Measurements from ENCODE around the gene TINCR.
"Not testable (repeated sequence)": the region's sequence is repeated elsewhere in the genome, so short reads cannot be mapped to it uniquely, and the experiment has no call there.

The TINCR gene

GRCh38 chr19:5541456-5541855 lies 26.3 kb downstream of the TINCR start:
- no peaks in the 10 kb centered on the region for H3K36me3 ChIP-seq (replicated peaks; ENCODE audit: insufficient read depth, low read length)
- no peak for TF ChIP-seq EZH2 (optimal IDR thresholded peaks at IDR 0.05; ENCODE audit: low read depth, low read length)
- no peak for TF ChIP-seq CTCF (IDR thresholded peaks at IDR 0.05; ENCODE audit: low read length)
- no peak for TF ChIP-seq EZH2phosphoT487 (IDR thresholded peaks at IDR 0.05; ENCODE audit: low read length)
- no peaks in the 10 kb centered on the region for H3K9me2 ChIP-seq (replicated peaks; ENCODE audit: insufficient read depth, low read length)
- H4K20me1 ChIP-seq (ENCODE audit: insufficient read depth, low read length), result no peaks in the 10 kb centered on the region
- no peak overlapping the region for H3K27ac ChIP-seq (ENCODE audit: low read length)
- no peaks in the 10 kb centered on the region for H3K4me1 ChIP-seq (ENCODE audit: low read length)
- H3K79me2 ChIP-seq (ENCODE audit: low read length), result no peaks in the 10 kb centered on the region
- H3K4me2 ChIP-seq (ENCODE audit: low read depth, low read length), result no peak overlapping the region
- no peak overlapping the region for H3K9ac ChIP-seq (ENCODE audit: low read length)
- H2AFZ ChIP-seq (ENCODE audit: low read length), result no peak overlapping the region
- H3K27me3 ChIP-seq (replicated peaks; ENCODE audit: insufficient read depth, low read length), result peaks cover 75% of the 10 kb centered on the region
- no peaks in the 10 kb centered on the region for H3F3A ChIP-seq (ENCODE audit: insufficient read depth, low read length)
- H3K9me3 ChIP-seq (replicated peaks; ENCODE audit: insufficient read depth, low read length), result no peaks in the 10 kb centered on the region
- H3K4me3 ChIP-seq (ENCODE audit: low read length), result no peak overlapping the region
- no peak for DNase-seq

- H3K4me3 ChIP-seq (ENCODE audit: low read length), result no peak overlapping the region
Measured at GRCh38 chr19:5540208-5540607, 27.5 kb downstream of the TINCR start.

GRCh38 chr19:5537870-5538269 lies 29.9 kb downstream of the TINCR start:
- TF ChIP-seq EZH2 (optimal IDR thresholded peaks at IDR 0.05; ENCODE audit: low read depth, low read length) (no peak), CTCF (IDR thresholded peaks at IDR 0.05; ENCODE audit: low read length) (no peak), EZH2phosphoT487 (IDR thresholded peaks at IDR 0.05; ENCODE audit: low read length) (no peak)
- H3K36me3 ChIP-seq (replicated peaks; ENCODE audit: insufficient read depth, low read length), result no peaks in the 10 kb centered on the region
- no peak overlapping the region for H3K9ac ChIP-seq (ENCODE audit: low read length)
- H3K79me2 ChIP-seq (ENCODE audit: low read length), result no peaks in the 10 kb centered on the region
- no peaks in the 10 kb centered on the region for H3F3A ChIP-seq (ENCODE audit: insufficient read depth, low read length)
- H4K20me1 ChIP-seq (ENCODE audit: insufficient read depth, low read length), result no peaks in the 10 kb centered on the region
- H3K9me2 ChIP-seq (replicated peaks; ENCODE audit: insufficient read depth, low read length), result no peaks in the 10 kb centered on the region
- no peak for DNase-seq
- H3K4me1 ChIP-seq (ENCODE audit: low read length), result no peaks in the 10 kb centered on the region
- no peak overlapping the region for H3K4me3 ChIP-seq (ENCODE audit: low read length)
- no peaks in the 10 kb centered on the region for H3K9me3 ChIP-seq (replicated peaks; ENCODE audit: insufficient read depth, low read length)
- no peak overlapping the region for H3K4me2 ChIP-seq (ENCODE audit: low read depth, low read length)
- peaks cover 60% of the 10 kb centered on the region for H3K27me3 ChIP-seq (replicated peaks; ENCODE audit: insufficient read depth, low read length)
- no peak overlapping the region for H2AFZ ChIP-seq (ENCODE audit: low read length)
- no peak overlapping the region for H3K27ac ChIP-seq (ENCODE audit: low read length)

More at GRCh38 chr19:5540208-5540607, 27.5 kb downstream of the TINCR start:
- no peak overlapping the region for H3K4me2 ChIP-seq (ENCODE audit: low read depth, low read length)
- no peaks in the 10 kb centered on the region for H3F3A ChIP-seq (ENCODE audit: insufficient read depth, low read length)
- H3K4me1 ChIP-seq (ENCODE audit: low read length), result no peaks in the 10 kb centered on the region
- no peaks in the 10 kb centered on the region for H3K9me3 ChIP-seq (replicated peaks; ENCODE audit: insufficient read depth, low read length)
- TF ChIP-seq EZH2 (optimal IDR thresholded peaks at IDR 0.05; ENCODE audit: low read depth, low read length) (no peak), EZH2phosphoT487 (IDR thresholded peaks at IDR 0.05; ENCODE audit: low read length) (no peak), CTCF (IDR thresholded peaks at IDR 0.05; ENCODE audit: low read length) (no peak)
- no peaks in the 10 kb centered on the region for H4K20me1 ChIP-seq (ENCODE audit: insufficient read depth, low read length)
- no peaks in the 10 kb centered on the region for H3K9me2 ChIP-seq (replicated peaks; ENCODE audit: insufficient read depth, low read length)
- no peak overlapping the region for H2AFZ ChIP-seq (ENCODE audit: low read length)
- H3K79me2 ChIP-seq (ENCODE audit: low read length), result no peaks in the 10 kb centered on the region
- no peak overlapping the region for H3K27ac ChIP-seq (ENCODE audit: low read length)
- DNase-seq, result no peak
- H3K9ac ChIP-seq (ENCODE audit: low read length), result no peak overlapping the region
- peaks cover 71% of the 10 kb centered on the region for H3K27me3 ChIP-seq (replicated peaks; ENCODE audit: insufficient read depth, low read length)
- H3K36me3 ChIP-seq (replicated peaks; ENCODE audit: insufficient read depth, low read length), result no peaks in the 10 kb centered on the region

DNA sequence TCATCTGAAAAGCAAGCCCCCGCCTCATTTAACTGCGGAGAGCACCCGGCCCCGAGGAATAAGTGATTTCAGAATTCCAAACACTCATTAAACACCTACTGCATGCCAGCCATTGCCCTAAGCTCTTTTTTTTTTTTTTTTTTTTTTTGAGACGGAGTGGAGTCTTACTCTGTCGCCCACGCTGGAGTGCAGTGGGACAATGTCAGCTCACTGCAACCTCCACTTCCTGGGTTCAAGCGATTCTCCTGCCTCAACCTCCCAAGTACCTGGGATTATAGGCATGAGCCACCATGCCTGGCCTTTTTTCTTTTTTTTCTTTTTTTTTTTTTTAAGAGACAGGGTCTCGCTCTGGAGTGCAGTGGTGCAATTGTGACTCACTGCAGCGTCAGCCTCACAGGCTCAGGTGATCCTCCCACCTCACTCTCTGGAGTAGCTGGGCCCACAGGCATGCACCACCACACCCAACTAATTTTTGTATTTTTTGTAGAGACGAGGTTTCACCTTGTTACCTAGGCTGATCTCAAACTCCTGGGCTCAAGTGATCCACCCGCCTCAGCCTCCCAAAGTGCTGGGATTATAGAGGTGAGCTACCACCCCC lies 30.7 kb downstream of the TINCR start:
- H2AFZ ChIP-seq (ENCODE audit: low read length); H3K4me2 ChIP-seq (ENCODE audit: low read depth, low read length): not testable (repeated sequence)

More for the DNA sequence above, 30.7 kb downstream of the TINCR start:
- H3K9me3 ChIP-seq (replicated peaks; ENCODE audit: insufficient read depth, low read length); H3F3A ChIP-seq (ENCODE audit: insufficient read depth, low read length); H3K27ac ChIP-seq (ENCODE audit: low read length); H3K4me3 ChIP-seq (ENCODE audit: low read length); H3K9ac ChIP-seq (ENCODE audit: low read length); DNase-seq; H3K4me1 ChIP-seq (ENCODE audit: low read length); H3K36me3 ChIP-seq (replicated peaks; ENCODE audit: insufficient read depth, low read length); H3K9me2 ChIP-seq (replicated peaks; ENCODE audit: insufficient read depth, low read length); H4K20me1 ChIP-seq (ENCODE audit: insufficient read depth, low read length); H3K79me2 ChIP-seq (ENCODE audit: low read length): not testable (repeated sequence)
- peaks cover 64% of the 10 kb centered on the region for H3K27me3 ChIP-seq (replicated peaks; ENCODE audit: insufficient read depth, low read length)
